ENCODE results near the gene MBD3L5. TPM values are rescaled to one million over a fixed set of nuclear protein-coding genes. Genes with fewer than 3 reads are reported as not detected.

The MBD3L5 gene
- total and polyA plus RNA-seq, 9 of the 15 experiments (the other 6 are each of a cell fraction or from before 2014, with no cell fraction given), result not detected

- no peak for TF ChIP-seq ZNF324 (CRISPR knock-in tag; IDR thresholded peaks at IDR 0.05)
- TF ChIP-seq NR4A1 (CRISPR knock-in tag; IDR thresholded peaks at IDR 0.05), result no peak
- TF ChIP-seq NR4A1 (tag; IDR thresholded peaks at IDR 0.05), result no peak
- no peak for TF ChIP-seq HNRNPH1 (optimal IDR thresholded peaks at IDR 0.05; ENCODE audit: low read depth, low read length)
- TF ChIP-seq CREBBP (IDR thresholded peaks at IDR 0.05; ENCODE audit: low read depth, low read length), result no peak
- TF ChIP-seq FOSL1 (tag; conservative IDR thresholded peaks at IDR 0.05), result no peak
- TF ChIP-seq KLF6 (CRISPR knock-in tag; IDR thresholded peaks at IDR 0.05; ENCODE audit: borderline replicate concordance), result no peak
- no peak for TF ChIP-seq JUND (IDR thresholded peaks at IDR 0.05; ENCODE audit: borderline replicate concordance, low read depth, low read length)
- 0 out of 3 replicates have a peak, but pooled peaks have one; percentile 33 for TF ChIP-seq JUND (tag; IDR thresholded peaks at IDR 0.05; ENCODE audit: borderline replicate concordance, low read depth, low read length)
- TF ChIP-seq MBD2 (IDR thresholded peaks at IDR 0.05; ENCODE audit: borderline replicate concordance, low read depth), result no peak
- TF ChIP-seq ZNF253 (CRISPR knock-in tag; conservative IDR thresholded peaks at IDR 0.05), result no peak
- TF ChIP-seq TCF7L2 (IDR thresholded peaks at IDR 0.05; ENCODE audit: low read depth, low read length), result no peak
- no peak for TF ChIP-seq U2AF2 (optimal IDR thresholded peaks at IDR 0.05; ENCODE audit: low read depth, low read length)
- no peak for TF ChIP-seq ZNF639 (CRISPR knock-in tag; conservative IDR thresholded peaks at IDR 0.05 in 1 of 2, IDR thresholded peaks at IDR 0.05 in 1 of 2)
- peak; percentile 91 for TF ChIP-seq USF1 (CRISPR knock-in tag; IDR thresholded peaks at IDR 0.05)
- TF ChIP-seq E2F5 (CRISPR knock-in tag; IDR thresholded peaks at IDR 0.05), result no peak
- TF ChIP-seq MLX (CRISPR knock-in tag; conservative IDR thresholded peaks at IDR 0.05), result no peak
Observed at GRCh38 chr19:7006135-7006704, 24.2 kb upstream of the MBD3L5 start (continued).

Data from K562 (cell line).